ENCODE data around the gene SIRT7.
"Not testable (repeated sequence)": the region's sequence is repeated elsewhere in the genome, so short reads cannot be mapped to it uniquely, and the experiment has no call there.

SIRT7 gene

GRCh38 chr17:81957691-81958432 lies 39.9 kb upstream of the SIRT7 start:
- TF ChIP-seq CTCF (conservative IDR thresholded peaks at IDR 0.05; ENCODE audit: low read depth, low read length), result no peak
- DNase-seq (ENCODE audit: low read depth), result no peak
- H3K4me3 ChIP-seq (ENCODE audit: low read depth, low read length), result no peak overlapping the region

GRCh38 chr17:81956607-81957589 lies 38.9 kb upstream of the SIRT7 start:
- no peak overlapping the region for H3K4me3 ChIP-seq (ENCODE audit: low read depth, low read length)
- no peak for TF ChIP-seq CTCF (conservative IDR thresholded peaks at IDR 0.05; ENCODE audit: low read depth, low read length)
- DNase-seq (ENCODE audit: low read depth), result no peak

- TF ChIP-seq CTCF (conservative IDR thresholded peaks at IDR 0.05; ENCODE audit: low read depth, low read length), result no peak
- DNase-seq (ENCODE audit: low read depth), result no peak
- H3K4me3 ChIP-seq (ENCODE audit: low read depth, low read length), result no peak overlapping the region
Observed at GRCh38 chr17:81955756-81956544, 38.0 kb upstream of the SIRT7 start.

- DNase-seq (ENCODE audit: low read depth), result no peak
- no peak for TF ChIP-seq CTCF (conservative IDR thresholded peaks at IDR 0.05; ENCODE audit: low read depth, low read length)
- no peak overlapping the region for H3K4me3 ChIP-seq (ENCODE audit: low read depth, low read length)
Observed at GRCh38 chr17:81955058-81955681, 37.2 kb upstream of the SIRT7 start.

- TF ChIP-seq CTCF (conservative IDR thresholded peaks at IDR 0.05; ENCODE audit: low read depth, low read length), result no peak
- H3K4me3 ChIP-seq (ENCODE audit: low read depth, low read length), result no peak overlapping the region
- DNase-seq (ENCODE audit: low read depth), result no peak
Observed at GRCh38 chr17:81954131-81955057, 36.4 kb upstream of the SIRT7 start.

GRCh38 chr17:81953443-81953842 lies 35.5 kb upstream of the SIRT7 start:
- not testable (repeated sequence) for DNase-seq (ENCODE audit: low read depth); H3K4me3 ChIP-seq (ENCODE audit: low read depth, low read length)

All from choroid plexus epithelial cell (primary cell).